Right lobe of liver (tissue), 4 donors: Measurements from ENCODE around the gene ACO2.

Experiments used
- POLR2A ChIP-seq: fragments of 450-650 bp; IDR thresholded peaks from one replicate; pipeline ENCODE4 v1.6.1; 2017; ENCODE audit warnings: antibody characterized with exemption, mild to moderate bottlenecking
- TF ChIP-seq, protein P1 (sequence below), 4 donors: fragments of 200-600 bp in 3 of 4; fragments of 450-650 bp in 1 of 4; IDR thresholded peaks; one replicate each; pipeline versions ENCODE4 v1.5.1 to v1.8.0; 2016 to 2022; ENCODE audit warnings: antibody characterized with exemption in 4 of 4, mild to moderate bottlenecking in 2 of 4
- donor health status: DM: no; HTN: no; CAD: no.
- donor health status: DM: no; HTN: no; CAD: no.
- donor health status: DM: no; HTN: yes; CAD: no.

DNA sequence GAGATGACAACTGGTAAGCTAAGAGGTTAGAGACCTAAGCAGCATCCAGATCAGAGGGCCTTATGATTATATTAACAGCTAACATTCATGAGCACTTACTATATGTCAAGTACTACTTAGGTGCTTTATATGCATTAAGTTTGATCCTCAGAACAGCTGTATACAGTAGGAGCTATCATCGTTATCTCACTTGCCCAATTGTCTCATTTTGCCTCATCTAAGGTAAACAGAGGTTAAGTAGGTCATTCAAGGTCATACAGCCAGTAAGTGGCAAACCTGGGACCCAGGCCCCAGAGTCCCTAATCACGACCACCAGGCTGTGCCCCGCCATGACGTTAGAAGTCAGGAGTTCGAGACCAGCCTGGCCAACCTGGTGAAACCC is 79.9 kb downstream of the ACO2 start:
- TF ChIP-seq, protein P1, sequence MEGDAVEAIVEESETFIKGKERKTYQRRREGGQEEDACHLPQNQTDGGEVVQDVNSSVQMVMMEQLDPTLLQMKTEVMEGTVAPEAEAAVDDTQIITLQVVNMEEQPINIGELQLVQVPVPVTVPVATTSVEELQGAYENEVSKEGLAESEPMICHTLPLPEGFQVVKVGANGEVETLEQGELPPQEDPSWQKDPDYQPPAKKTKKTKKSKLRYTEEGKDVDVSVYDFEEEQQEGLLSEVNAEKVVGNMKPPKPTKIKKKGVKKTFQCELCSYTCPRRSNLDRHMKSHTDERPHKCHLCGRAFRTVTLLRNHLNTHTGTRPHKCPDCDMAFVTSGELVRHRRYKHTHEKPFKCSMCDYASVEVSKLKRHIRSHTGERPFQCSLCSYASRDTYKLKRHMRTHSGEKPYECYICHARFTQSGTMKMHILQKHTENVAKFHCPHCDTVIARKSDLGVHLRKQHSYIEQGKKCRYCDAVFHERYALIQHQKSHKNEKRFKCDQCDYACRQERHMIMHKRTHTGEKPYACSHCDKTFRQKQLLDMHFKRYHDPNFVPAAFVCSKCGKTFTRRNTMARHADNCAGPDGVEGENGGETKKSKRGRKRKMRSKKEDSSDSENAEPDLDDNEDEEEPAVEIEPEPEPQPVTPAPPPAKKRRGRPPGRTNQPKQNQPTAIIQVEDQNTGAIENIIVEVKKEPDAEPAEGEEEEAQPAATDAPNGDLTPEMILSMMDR (IDR thresholded peaks at IDR 0.05), result no peak
- TF ChIP-seq POLR2A, result no peak
